ENCODE measurements around the gene SDF2L1.

- TF ChIP-seq EP300 (IDR thresholded peaks at IDR 0.05) (no peak), POLR2A (IDR thresholded peaks at IDR 0.05) (no peak)
Observed at GRCh38 chr22:21660904-21661303, 18.8 kb downstream of the SDF2L1 start.

All from suprapubic skin (tissue), 2 donors.